ENCODE data around the gene ATG9B.
A peak's percentile ranks its signal among the peaks of the same experiment; 100 is the strongest.

Gene ATG9B

DNA sequence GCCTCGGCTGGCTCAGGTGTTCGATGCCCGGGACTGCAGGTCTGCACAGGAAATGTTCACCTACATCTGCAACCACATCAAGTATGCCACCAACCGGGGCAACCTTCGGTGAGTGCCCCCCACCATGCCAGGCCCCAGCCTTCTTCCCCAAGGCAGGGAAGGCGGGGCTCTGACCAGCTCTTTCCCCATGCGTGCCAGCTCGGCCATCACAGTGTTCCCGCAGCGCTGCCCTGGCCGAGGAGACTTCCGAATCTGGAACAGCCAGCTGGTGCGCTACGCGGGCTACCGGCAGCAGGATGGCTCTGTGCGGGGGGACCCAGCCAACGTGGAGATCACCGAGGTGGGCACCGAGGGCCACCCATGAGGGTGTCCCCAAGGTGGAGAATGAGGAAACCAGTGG lies 26.0 kb downstream of the ATG9B start:
- peaks cover 2 to 8% of the 10 kb centered on the region in 2 donors for H3K4me1 Mint-ChIP-seq
- no peak for ATAC-seq (replicated peaks)
- no peak for DNase-seq
- H3K27ac Mint-ChIP-seq, result no peak overlapping the region
- no peak overlapping the region for H3K4me3 Mint-ChIP-seq
- H3K36me3 Mint-ChIP-seq, result no peaks in the 10 kb centered on the region
- H3K27me3 Mint-ChIP-seq, result peaks cover 39 to 58% of the 10 kb centered on the region in 2 donors
- no peaks in the 10 kb centered on the region for H3K9me3 Mint-ChIP-seq

DNA sequence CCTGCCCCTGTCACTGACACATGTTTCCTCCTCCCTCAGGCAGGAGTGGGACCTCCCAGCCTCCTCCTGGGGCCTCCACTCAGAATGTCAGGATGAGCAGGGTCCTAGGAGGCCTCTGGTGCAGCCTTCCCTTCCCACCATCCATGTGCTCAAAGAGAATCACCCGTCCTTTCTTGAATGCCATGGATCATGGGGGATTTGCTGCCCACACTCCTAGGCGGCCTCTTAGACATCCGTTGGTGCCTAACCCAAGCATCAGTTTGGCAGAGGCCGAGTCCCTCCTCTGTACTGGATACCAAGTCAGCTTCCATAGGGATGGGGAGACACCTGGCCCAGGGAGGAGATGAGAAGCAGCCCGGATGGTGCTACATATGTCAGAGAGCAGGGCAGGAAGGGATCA lies 26.5 kb downstream of the ATG9B start:
- Mint-ChIP-seq H3K36me3 (no peaks in the 10 kb centered on the region), H3K27me3 (peaks cover 41 to 57% of the 10 kb centered on the region in 2 donors), H3K9me3 (no peaks in the 10 kb centered on the region), H3K4me1 (peaks cover 2 to 8% of the 10 kb centered on the region in 2 donors), H3K27ac (no peak overlapping the region), H3K4me3 (no peak overlapping the region)
- DNase-seq (no peak), ATAC-seq (replicated peaks) (no peak)

DNA sequence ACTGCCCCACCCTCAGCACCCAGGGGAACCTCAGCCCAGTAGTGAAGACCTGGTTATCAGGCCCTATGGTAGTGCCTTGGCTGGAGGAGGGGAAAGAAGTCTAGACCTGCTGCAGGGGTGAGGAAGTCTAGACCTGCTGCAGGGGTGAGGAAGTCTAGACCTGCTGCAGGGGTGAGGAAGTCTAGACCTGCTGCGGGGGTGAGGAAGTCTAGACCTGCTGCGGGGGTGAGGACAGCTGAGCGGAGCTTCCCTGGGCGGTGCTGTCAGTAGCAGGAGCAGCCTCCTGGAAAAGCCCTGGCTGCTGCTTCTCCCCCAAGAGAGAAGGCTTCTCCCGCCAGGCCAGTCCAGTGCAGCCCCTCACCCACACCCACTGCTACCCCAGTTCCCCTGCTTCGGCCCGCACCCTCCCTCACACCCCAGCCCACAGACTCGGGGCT lies 27.2 kb downstream of the ATG9B start:
- Mint-ChIP-seq H3K4me3 (no peak overlapping the region), H3K36me3 (peaks cover 0 to 1% of the 10 kb centered on the region in 2 donors), H3K27me3 (peaks cover 45 to 59% of the 10 kb centered on the region in 2 donors)

DNA sequence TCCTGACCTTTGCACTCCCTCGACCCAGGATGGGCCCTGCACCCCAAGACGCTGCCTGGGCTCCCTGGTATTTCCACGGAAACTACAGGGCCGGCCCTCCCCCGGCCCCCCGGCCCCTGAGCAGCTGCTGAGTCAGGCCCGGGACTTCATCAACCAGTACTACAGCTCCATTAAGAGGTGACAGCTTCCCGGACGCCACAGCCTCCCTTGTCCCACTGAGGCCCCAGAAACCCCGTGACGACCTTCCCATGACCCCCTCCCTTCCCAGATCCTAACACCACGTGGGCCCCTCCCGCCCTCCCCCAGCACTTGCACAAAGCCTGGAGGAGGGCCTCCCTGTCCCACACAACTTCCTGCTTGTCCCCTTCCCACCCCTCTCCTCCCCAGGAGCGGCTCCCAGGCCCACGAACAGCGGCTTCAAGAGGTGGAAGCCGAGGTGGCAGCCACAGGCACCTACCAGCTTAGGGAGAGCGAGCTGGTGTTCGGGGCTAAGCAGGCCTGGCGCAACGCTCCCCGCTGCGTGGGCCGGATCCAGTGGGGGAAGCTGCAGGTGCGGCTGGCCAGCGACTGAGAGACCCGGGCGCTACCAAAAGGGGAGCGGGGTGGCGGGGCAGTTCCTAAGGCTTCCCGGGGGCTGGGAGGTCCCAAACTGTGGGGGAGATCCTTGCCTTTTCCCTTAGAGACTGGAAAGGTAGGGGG lies 27.8 kb downstream of the ATG9B start:
- no peak for DNase-seq
- no peak for ATAC-seq (replicated peaks)
- peaks cover 0 to 1% of the 10 kb centered on the region in 2 donors for H3K36me3 Mint-ChIP-seq
- H3K9me3 Mint-ChIP-seq, result no peaks in the 10 kb centered on the region
- peaks cover 2 to 8% of the 10 kb centered on the region in 2 donors for H3K4me1 Mint-ChIP-seq
- H3K4me3 Mint-ChIP-seq, result no peak overlapping the region
- peaks cover 45 to 54% of the 10 kb centered on the region in 2 donors for H3K27me3 Mint-ChIP-seq
- no peak overlapping the region for H3K27ac Mint-ChIP-seq

More for the DNA sequence above, 27.2 kb downstream of the ATG9B start:
- no peaks in the 10 kb centered on the region for H3K9me3 Mint-ChIP-seq
- no peak overlapping the region for H3K27ac Mint-ChIP-seq
- DNase-seq (no peak), ATAC-seq (replicated peaks) (no peak)
- peaks cover 2 to 8% of the 10 kb centered on the region in 2 donors for H3K4me1 Mint-ChIP-seq

DNA sequence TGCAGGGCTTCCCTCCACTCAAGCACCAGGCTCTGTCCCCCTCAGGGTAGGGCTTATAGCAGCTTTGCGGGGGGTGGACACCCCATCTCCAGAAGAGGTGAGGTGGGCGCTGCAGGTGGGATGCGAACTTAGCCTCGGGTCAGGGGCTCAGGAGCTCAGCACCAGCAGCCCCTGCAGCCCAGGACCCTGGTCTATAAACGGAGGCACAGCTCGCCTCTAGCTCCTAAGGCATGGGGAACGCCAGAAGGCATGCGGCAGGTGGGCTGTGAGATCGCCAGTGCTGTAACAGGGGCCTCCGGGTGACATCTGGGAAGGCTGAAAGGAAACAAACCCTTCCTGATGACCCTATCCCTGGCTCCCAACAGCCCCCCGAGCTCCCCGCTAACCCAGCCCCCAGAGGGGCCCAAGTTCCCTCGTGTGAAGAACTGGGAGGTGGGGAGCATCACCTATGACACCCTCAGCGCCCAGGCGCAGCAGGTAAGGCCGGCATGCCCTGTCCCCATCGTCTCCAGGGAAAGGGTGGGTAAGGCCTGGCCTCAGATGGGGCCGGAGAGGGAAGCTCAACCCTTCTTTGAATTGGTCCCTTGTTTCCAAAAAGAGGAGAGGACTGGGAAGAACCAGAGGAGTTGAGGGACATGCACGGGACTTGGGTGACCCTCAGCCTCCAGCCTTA lies 29.3 kb downstream of the ATG9B start:
- Mint-ChIP-seq H3K4me1 (peaks cover 2 to 8% of the 10 kb centered on the region in 2 donors), H3K4me3 (no peak overlapping the region), H3K9me3 (peaks cover 9 to 11% of the 10 kb centered on the region in 2 donors), H3K27me3 (peaks cover 47 to 57% of the 10 kb centered on the region in 2 donors), H3K27ac (no peak overlapping the region), H3K36me3 (peaks cover 5 to 9% of the 10 kb centered on the region in 2 donors)
- no peak for DNase-seq
- peak in 1 of 2 donors; percentile 5 for ATAC-seq (replicated peaks)

DNA sequence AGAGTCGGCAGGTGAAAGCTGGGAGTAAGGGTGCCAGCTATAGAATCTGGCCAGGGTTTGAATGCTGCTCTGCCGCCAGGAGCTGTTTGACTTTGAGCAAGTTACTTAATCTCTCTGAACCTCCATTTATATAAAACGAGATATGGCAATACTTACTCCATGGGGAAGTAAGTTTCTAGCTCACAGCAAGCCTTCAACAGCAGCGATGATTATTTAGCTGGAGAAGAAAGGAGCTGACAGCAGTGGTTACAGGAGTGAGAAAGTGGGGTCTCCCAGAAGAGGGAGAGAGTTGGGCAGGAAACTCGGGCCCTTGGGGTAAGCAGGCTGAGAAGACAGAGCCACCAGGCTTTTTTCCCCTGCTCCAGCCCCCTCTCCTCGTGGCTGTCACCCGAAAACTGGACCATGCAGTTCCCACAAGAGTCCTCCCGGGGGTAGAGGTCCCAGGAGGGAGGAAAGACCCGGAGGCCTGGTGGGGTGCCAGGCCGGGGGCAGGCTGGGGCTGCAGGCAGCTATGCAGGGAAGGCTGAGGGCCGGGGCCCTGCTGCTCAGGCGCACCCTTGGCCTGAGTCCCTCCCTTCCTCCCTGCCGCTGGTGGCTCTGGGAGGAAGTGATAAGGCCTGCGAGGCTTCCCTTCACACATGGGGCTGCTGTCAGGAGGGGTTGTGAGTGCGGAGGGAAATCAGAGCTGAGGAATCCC lies 30.0 kb downstream of the ATG9B start:
- H3K4me3 Mint-ChIP-seq, result no peak overlapping the region
- H3K4me1 Mint-ChIP-seq, result peaks cover 2 to 8% of the 10 kb centered on the region in 2 donors
- peaks cover 5 to 11% of the 10 kb centered on the region in 2 donors for H3K36me3 Mint-ChIP-seq
- peaks cover 9 to 12% of the 10 kb centered on the region in 2 donors for H3K9me3 Mint-ChIP-seq
- ATAC-seq (replicated peaks) (peak; percentile 63 to 64), DNase-seq (no peak)
- H3K27ac Mint-ChIP-seq, result no peak overlapping the region
- H3K27me3 Mint-ChIP-seq, result peaks cover 54 to 64% of the 10 kb centered on the region in 2 donors

DNA sequence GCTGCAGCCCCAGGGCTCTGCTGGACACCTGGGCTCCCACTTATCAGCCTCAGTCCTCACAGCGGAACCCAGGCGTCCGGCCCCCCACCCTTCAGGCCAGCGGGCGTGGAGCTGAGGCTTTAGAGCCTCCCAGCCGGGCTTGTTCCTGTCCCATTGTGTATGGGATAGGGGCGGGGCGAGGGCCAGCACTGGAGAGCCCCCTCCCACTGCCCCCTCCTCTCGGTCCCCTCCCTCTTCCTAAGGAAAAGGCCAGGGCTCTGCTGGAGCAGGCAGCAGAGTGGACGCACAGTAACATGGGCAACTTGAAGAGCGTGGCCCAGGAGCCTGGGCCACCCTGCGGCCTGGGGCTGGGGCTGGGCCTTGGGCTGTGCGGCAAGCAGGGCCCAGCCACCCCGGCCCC lies 30.8 kb downstream of the ATG9B start:
- no peak overlapping the region for H3K27ac Mint-ChIP-seq
- no peak overlapping the region for H3K4me3 Mint-ChIP-seq
- ATAC-seq (replicated peaks) (no peak), DNase-seq (no peak)
- peaks cover 9 to 12% of the 10 kb centered on the region in 2 donors for H3K9me3 Mint-ChIP-seq
- H3K4me1 Mint-ChIP-seq, result peaks cover 3 to 15% of the 10 kb centered on the region in 2 donors
- peaks cover 5 to 11% of the 10 kb centered on the region in 2 donors for H3K36me3 Mint-ChIP-seq
- H3K27me3 Mint-ChIP-seq, result peaks cover 58 to 64% of the 10 kb centered on the region in 2 donors

DNA sequence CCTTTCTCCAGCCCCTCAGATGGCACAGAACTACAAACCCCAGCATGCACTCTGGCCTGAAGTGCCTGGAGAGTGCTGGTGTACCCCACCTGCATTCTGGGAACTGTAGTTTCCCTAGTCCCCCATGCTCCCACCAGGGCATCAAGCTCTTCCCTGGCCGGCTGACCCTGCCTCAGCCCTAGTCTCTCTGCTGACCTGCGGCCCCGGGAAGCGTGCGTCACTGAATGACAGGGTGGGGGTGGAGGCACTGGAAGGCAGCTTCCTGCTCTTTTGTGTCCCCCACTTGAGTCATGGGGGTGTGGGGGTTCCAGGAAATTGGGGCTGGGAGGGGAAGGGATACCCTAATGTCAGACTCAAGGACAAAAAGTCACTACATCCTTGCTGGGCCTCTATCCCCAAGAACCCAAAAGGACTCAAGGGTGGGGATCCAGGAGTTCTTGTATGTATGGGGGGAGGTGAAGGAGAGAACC lies 31.4 kb downstream of the ATG9B start:
- Mint-ChIP-seq H3K4me3 (no peak overlapping the region), H3K4me1 (peaks cover 8 to 20% of the 10 kb centered on the region in 2 donors), H3K27ac (no peak overlapping the region), H3K27me3 (peaks cover 58 to 64% of the 10 kb centered on the region in 2 donors), H3K9me3 (peaks cover 9 to 12% of the 10 kb centered on the region in 2 donors), H3K36me3 (peaks cover 5 to 11% of the 10 kb centered on the region in 2 donors)
- DNase-seq (no peak), ATAC-seq (replicated peaks) (peak; percentile 68 to 73)

DNA sequence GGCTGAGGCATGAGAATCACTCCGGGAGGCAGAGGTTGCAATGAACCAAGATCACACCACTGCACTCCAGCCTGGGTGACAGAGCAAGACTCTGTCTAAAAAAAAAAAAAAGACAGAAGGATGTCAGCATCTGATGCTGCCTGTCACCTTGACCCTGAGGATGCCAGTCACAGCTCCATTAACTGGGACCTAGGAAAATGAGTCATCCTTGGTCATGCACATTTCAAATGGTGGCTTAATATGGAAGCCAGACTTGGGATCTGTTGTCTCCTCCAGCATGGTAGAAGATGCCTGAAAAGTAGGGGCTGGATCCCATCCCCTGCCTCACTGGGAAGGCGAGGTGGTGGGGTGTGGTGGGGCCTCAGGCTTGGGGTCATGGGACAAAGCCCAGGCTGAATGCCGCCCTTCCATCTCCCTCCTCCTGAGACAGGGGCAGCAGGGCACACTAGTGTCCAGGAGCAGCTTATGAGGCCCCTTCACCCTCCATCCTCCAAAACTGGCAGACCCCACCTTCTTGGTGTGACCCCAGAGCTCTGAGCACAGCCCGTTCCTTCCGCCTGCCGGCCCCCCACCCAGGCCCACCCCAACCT lies 32.1 kb downstream of the ATG9B start:
- DNase-seq (no peak), ATAC-seq (replicated peaks) (no peak)
- Mint-ChIP-seq H3K36me3 (peaks cover 5 to 11% of the 10 kb centered on the region in 2 donors), H3K27ac (no peak overlapping the region), H3K27me3 (peaks cover 58 to 64% of the 10 kb centered on the region in 2 donors), H3K4me1 (peaks cover 8 to 20% of the 10 kb centered on the region in 2 donors), H3K4me3 (no peak overlapping the region), H3K9me3 (peaks cover 9 to 12% of the 10 kb centered on the region in 2 donors)

DNA sequence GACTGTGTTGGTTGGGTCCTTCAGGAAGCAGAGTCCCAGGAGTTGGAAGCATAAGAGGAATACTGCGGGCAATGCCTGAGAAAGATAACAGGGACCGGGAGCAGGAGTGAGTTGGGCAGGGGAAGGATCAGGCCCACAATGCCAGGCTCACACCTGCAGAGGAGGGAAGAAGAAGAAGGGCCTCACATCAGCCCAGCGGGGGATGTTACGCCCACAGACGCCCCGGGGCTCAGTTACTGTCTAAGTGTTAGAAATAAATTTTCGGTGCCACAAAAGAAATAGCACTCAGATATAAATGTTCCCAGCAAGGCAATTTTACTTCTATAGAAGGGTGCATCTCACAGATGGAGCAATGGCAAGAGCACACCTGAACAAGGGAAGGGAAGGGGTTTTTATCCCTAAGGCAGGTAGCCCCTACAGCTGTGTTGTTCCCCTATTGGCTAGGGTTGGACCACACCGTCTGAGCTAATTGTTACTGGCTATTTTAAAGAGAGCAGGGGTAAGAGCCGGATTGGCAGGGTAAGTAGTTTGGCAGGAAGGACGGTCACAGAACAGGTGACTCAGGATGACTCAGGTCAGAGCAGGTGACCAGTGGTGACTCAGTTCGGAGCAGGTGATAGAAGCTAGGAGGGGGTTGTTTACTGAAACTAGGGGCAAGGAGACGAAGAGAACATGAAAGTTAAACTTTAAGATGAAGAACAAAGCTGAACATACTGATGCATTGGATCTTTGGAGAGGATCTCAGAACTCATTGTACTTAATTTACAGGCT lies 33.7 kb downstream of the ATG9B start, which contains the start of gene NOS3:
Gene NOS3 (plus strand): TSS at position 602 of the 771 bp plus-strand sequence. CDS start 2,787 bp downstream, outside the sequence.
- Mint-ChIP-seq H3K27me3 (peaks cover 57 to 69% of the 10 kb centered on the region in 2 donors), H3K4me3 (no peak within 1 kb of the TSS), H3K27ac (no peak within 1 kb of the TSS), H3K36me3 (peaks cover 5 to 11% of the 10 kb centered on the region in 2 donors), H3K4me1 (peaks cover 12 to 19% of the 10 kb centered on the region in 2 donors), H3K9me3 (peaks cover 9 to 12% of the 10 kb centered on the region in 2 donors)
- no peak for ATAC-seq (replicated peaks)
- DNase-seq, result no peak

DNA sequence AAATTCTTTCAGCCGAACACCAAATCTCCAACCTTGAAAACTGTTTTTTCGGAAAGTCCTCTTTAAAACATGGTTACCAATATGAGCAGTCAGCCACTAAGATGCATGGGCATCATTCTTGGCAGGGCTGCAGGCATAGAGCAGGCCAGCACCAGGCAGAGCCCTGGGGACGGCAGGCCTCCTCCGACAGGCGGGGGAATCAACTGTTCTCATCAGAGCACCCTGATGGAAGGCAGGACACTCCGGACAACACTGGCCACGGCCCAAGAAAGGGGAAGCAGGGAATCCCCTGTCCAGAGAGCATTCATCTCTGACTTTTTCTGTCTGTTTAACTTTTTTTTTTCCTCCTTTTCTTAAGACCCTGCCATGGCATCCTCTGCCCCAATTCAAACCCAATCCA lies 34.8 kb downstream of the ATG9B start:
- ATAC-seq (replicated peaks) (no peak), DNase-seq (no peak)
- Mint-ChIP-seq H3K27ac (no peak overlapping the region), H3K4me1 (peaks cover 10 to 19% of the 10 kb centered on the region in 2 donors), H3K4me3 (no peak overlapping the region), H3K27me3 (peaks cover 61 to 76% of the 10 kb centered on the region in 2 donors), H3K9me3 (peaks cover 9 to 12% of the 10 kb centered on the region in 2 donors), H3K36me3 (peaks cover 5 to 11% of the 10 kb centered on the region in 2 donors)

DNA sequence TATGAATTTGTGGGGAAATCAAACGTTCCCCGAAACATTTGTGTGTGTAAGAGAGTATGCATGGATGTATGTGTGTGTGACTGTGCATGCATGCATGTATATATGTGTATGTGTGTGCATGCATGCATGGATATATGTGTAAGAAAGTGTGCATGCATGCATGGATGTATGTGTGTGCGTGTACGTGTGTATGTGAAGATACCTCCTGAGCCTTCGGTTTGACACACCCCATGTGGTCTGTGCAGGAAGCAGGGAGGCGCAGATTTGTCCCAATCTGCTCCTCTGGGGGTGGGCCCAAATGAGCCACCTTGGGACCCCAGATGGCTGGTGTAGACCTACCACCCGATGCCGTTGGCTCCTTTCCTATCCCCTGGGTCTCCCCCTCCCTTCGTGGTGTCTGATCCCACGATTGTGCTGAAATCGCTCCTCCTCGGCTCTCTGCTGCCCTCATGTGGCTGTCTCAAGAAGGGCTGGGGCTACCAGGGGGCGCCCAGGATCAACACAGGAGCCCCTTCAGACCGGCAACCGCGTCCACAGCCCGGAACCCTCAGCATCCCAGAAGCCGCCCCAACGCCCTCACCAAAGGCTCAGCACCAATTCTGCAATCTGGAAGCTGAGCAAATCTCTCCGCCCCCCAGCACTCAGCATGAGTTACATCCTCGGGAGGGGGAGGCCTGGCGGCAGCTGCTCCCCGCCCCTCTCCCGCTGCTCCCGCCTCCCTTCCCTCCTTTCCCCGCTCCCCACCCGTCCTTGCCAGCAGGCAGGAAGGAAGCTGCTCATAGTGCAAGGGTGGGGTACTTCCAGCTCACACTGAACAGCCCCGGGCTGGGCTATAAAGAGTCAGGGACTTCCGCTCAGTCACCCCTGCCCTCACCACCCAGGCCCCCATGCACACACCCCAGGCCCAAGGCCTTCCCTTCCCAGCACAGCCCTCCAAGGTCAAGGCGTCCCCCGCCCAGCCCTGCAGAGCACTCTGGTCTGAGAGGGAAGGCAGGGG lies 35.8 kb downstream of the ATG9B start:
- peak; percentile 63 to 70 for ATAC-seq (replicated peaks)

More for the DNA sequence above, 35.8 kb downstream of the ATG9B start:
- H3K27ac Mint-ChIP-seq, result no peak overlapping the region
- H3K9me3 Mint-ChIP-seq, result peaks cover 9 to 12% of the 10 kb centered on the region in 2 donors
- DNase-seq, result no peak
- H3K27me3 Mint-ChIP-seq, result peaks cover 61 to 81% of the 10 kb centered on the region in 2 donors
- peaks cover 5 to 11% of the 10 kb centered on the region in 2 donors for H3K36me3 Mint-ChIP-seq
- no peak overlapping the region for H3K4me3 Mint-ChIP-seq
- peaks cover 10 to 19% of the 10 kb centered on the region in 2 donors for H3K4me1 Mint-ChIP-seq

All from stimulated activated naive B cell treated with anti-CD40 and anti-IgM and Interleukin-4, amounts not matched to agents 10 μg/mL and 1 μg/mL and 100 μg/mL, for 72 hours (primary cell).